Cardiac muscle cell (in vitro differentiated cells and primary cell): ENCODE measurements around the gene TSR2. TPM values are rescaled to one million over a fixed set of nuclear protein-coding genes. Genes with fewer than 3 reads are reported as not detected.

Source experiments
- DNase-seq, 2 donors: peaks; one replicate each; pipeline versions ENCODE4 v3.0.0 to v3.0.0-alpha.2; 2010 to 2017; ENCODE audit warnings: low read depth in 1 of 2, low spot score in 1 of 2
- H3K27ac ChIP-seq: fragments of 200-600 bp; sonication (generic); 2 replicates; pipeline ENCODE4 v1.5.1; 2016
- H3K27me3 ChIP-seq: fragments of 200-600 bp; sonication (generic); 2 replicates; pipeline ENCODE4 v1.6.0; 2016; ENCODE audit warnings: control low read depth
- H3K36me3 ChIP-seq: fragments of 200-600 bp; sonication (generic); 2 replicates; pipeline ENCODE4 v1.5.1; 2016; ENCODE audit warnings: control low read depth
- H3K4me1 ChIP-seq: fragments of 200-600 bp; sonication (generic); 2 replicates; pipeline ENCODE4 v1.8.1; 2017; ENCODE audit warnings: low read depth, mild to moderate bottlenecking, mixed run types
- H3K4me3 ChIP-seq: fragments of 200-600 bp; sonication (generic); 2 replicates; pipeline ENCODE4 v1.5.1; 2016; ENCODE audit warnings: mild to moderate bottlenecking
- H3K9me3 ChIP-seq: fragments of 200-600 bp; sonication (generic); 2 replicates; pipeline ENCODE4 v1.5.1; 2017; ENCODE audit warnings: low read depth, mild to moderate bottlenecking, control low read depth
- polyA plus RNA-seq: library from polyadenylated mRNA; unstranded; fragments of >200 nt; fragmentation: Nextera tagmentation; extraction: Ambion mirVana; gene quantifications from 2 replicates; pipeline ENCODE4 v1.2.1, GENCODE V29; 2016
- total RNA-seq: library from RNA; depleted of rRNA; stranded (reverse); fragments of >200 nt; gene quantifications from 2 replicates; pipeline ENCODE4 v1.2.3, GENCODE V29; 2016
- TF ChIP-seq, protein P1 (sequence below): IDR thresholded peaks from 2 replicates; pipeline ENCODE4 v1.5.1; 2012; ENCODE audit warnings: low read depth, mild to moderate bottlenecking, low read length

Gene TSR2
- total and polyA plus RNA-seq, 2 experiments from 2014 or later, result 33.6 to 91.5 TPM

- H3K27ac ChIP-seq, result no peak overlapping the region
- H3K4me1 ChIP-seq, result no peaks in the 10 kb centered on the region
- no peak overlapping the region for H3K4me3 ChIP-seq
- H3K36me3 ChIP-seq, result no peaks in the 10 kb centered on the region
- TF ChIP-seq, protein P1, sequence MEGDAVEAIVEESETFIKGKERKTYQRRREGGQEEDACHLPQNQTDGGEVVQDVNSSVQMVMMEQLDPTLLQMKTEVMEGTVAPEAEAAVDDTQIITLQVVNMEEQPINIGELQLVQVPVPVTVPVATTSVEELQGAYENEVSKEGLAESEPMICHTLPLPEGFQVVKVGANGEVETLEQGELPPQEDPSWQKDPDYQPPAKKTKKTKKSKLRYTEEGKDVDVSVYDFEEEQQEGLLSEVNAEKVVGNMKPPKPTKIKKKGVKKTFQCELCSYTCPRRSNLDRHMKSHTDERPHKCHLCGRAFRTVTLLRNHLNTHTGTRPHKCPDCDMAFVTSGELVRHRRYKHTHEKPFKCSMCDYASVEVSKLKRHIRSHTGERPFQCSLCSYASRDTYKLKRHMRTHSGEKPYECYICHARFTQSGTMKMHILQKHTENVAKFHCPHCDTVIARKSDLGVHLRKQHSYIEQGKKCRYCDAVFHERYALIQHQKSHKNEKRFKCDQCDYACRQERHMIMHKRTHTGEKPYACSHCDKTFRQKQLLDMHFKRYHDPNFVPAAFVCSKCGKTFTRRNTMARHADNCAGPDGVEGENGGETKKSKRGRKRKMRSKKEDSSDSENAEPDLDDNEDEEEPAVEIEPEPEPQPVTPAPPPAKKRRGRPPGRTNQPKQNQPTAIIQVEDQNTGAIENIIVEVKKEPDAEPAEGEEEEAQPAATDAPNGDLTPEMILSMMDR, result no peak
- DNase-seq, result no peak
- no peaks in the 10 kb centered on the region for H3K9me3 ChIP-seq
- H3K27me3 ChIP-seq, result no peaks in the 10 kb centered on the region
Measured at GRCh38 chrX:54427837-54428424, 12.3 kb upstream of the TSR2 start.

GRCh38 chrX:54430519-54430918, 9.7 kb upstream of the TSR2 start:
- DNase-seq, result no peak
- TF ChIP-seq, protein P1, result no peak
- Histone ChIP-seq H3K4me1 (no peaks in the 10 kb centered on the region), H3K27ac (no peak overlapping the region), H3K4me3 (no peak overlapping the region), H3K27me3 (no peaks in the 10 kb centered on the region), H3K9me3 (no peaks in the 10 kb centered on the region), H3K36me3 (no peaks in the 10 kb centered on the region)

DNA sequence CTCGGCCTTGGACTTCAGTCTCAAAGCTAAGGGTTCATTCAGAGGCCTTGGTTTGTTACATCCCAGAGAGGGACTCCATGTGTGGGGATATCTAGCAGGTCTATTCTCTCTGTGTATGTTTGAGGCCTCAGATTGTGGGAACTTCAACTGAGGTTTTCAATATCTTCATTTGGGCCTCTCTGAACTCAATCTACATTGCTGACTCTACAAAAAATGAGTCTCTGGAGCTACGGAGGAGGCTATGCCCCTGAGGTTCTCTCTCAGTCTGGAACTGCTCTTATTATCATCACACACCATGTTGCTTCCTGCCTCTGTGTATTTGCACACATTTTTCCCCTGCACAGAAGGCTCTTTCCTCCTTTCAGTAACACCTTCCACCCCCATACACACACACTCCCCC, 5.1 kb upstream of the TSR2 start:
- H3K27me3 ChIP-seq, result no peaks in the 10 kb centered on the region
- peak overlapping the region; percentile 48 for H3K27ac ChIP-seq
- H3K4me3 ChIP-seq, result no peak overlapping the region
- no peaks in the 10 kb centered on the region for H3K4me1 ChIP-seq
- DNase-seq, result no peak
- H3K9me3 ChIP-seq, result no peaks in the 10 kb centered on the region
- TF ChIP-seq, protein P1, result no peak
- no peaks in the 10 kb centered on the region for H3K36me3 ChIP-seq

- no peaks in the 10 kb centered on the region for H3K27me3 ChIP-seq
- TF ChIP-seq, protein P1, result no peak
- no peaks in the 10 kb centered on the region for H3K9me3 ChIP-seq
- peaks cover 3% of the 10 kb centered on the region for H3K4me1 ChIP-seq
- H3K4me3 ChIP-seq, result no peak overlapping the region
- no peaks in the 10 kb centered on the region for H3K36me3 ChIP-seq
- no peak overlapping the region for H3K27ac ChIP-seq
- no peak for DNase-seq
Measured at GRCh38 chrX:54442790-54443189, 2.6 kb downstream of the TSR2 start.

DNA sequence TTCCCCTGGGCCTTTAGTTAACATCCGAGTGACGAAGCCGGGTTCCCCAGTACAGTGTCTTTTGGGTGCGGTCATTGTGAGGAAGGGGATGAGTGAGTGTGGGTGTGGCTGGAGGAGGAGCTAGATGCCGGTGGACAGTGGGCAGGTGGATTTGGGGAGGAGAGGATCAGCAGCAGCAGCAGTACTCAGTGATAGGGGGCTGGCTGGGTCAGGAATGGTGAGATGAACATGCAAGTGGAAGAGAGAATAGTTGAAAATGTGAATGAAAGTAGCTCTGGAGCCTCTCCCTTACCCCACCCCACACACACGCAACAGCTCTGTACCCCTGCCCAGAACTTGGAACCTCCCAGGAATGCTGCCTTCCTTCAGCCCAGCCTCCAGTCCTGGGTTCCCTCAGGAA, 4.5 kb downstream of the TSR2 start:
- H3K27ac ChIP-seq, result no peak overlapping the region
- H3K4me1 ChIP-seq, result peaks cover 3% of the 10 kb centered on the region
- no peak overlapping the region for H3K4me3 ChIP-seq
- no peaks in the 10 kb centered on the region for H3K9me3 ChIP-seq
- no peak for DNase-seq
- TF ChIP-seq, protein P1, result no peak
- H3K36me3 ChIP-seq, result peaks cover 4% of the 10 kb centered on the region
- H3K27me3 ChIP-seq, result no peaks in the 10 kb centered on the region

DNA sequence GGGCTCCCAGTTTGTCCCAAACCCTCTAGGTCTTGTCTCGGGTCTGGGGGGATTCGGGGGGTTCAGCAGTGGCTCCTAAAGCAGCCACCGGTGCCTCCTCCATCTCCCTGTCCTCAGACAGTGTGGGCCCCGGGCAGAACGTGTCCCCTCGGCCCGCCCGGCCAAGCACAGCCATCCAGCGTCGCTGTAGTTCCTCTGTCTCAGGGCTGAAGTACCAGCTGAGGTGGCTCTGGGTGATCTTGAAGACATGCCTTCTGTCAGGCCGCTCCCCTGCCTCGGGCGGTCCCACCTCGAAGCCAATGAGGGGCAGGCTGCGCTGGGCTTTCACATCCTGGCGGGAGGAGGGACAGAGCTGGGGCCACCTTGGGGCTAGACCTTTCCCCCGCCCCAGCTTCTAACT, 5.9 kb downstream of the TSR2 start:
- no peaks in the 10 kb centered on the region for H3K27me3 ChIP-seq
- no peak overlapping the region for H3K4me3 ChIP-seq
- no peak overlapping the region for H3K27ac ChIP-seq
- H3K9me3 ChIP-seq, result no peaks in the 10 kb centered on the region
- TF ChIP-seq, protein P1, result no peak
- DNase-seq, result no peak
- H3K4me1 ChIP-seq, result peaks cover 3% of the 10 kb centered on the region
- H3K36me3 ChIP-seq, result peaks cover 4% of the 10 kb centered on the region
